ENCODE measurements around the gene TGFBR3L. TPM values are rescaled to one million over a fixed set of nuclear protein-coding genes. Genes with fewer than 3 reads are reported as not detected.

Gene TGFBR3L
- total RNA-seq, 1 donor from 2014 or later, result 1.8 TPM

GRCh38 chr19:7925171-7925851 is 10.7 kb downstream of the TGFBR3L start:
- no peaks in the 10 kb centered on the region for H3K27me3 ChIP-seq
- peaks cover 13% of the 10 kb centered on the region for H3K27me3 Mint-ChIP-seq (ENCODE audit: insufficient read depth, low read depth)
- H3K9me3 ChIP-seq (ENCODE audit: low read depth), result no peaks in the 10 kb centered on the region
- no peak overlapping the region for H3K27ac ChIP-seq
- H2AFZ ChIP-seq (replicated peaks), result no peak overlapping the region
- H3K4me2 ChIP-seq, result peak overlapping the region; percentile 84
- peaks cover 4% of the 10 kb centered on the region for H3K4me1 ChIP-seq
- H3K4me3 Mint-ChIP-seq, result peak overlapping the region; percentile 95
- peak; percentile 96 for TF ChIP-seq CTCF (IDR thresholded peaks at IDR 0.05)
- no peak for TF ChIP-seq EZH2phosphoT487 (IDR thresholded peaks at IDR 0.05)
- peaks cover 37% of the 10 kb centered on the region for H3K4me1 Mint-ChIP-seq
- no peak overlapping the region for H3K9ac ChIP-seq
- H4K20me1 ChIP-seq (ENCODE audit: low read depth), result peaks cover 66% of the 10 kb centered on the region
- peak; percentile 96 for DNase-seq (ENCODE audit: low spot score)
- peak overlapping the region; percentile 97 for H3K27ac Mint-ChIP-seq
- peaks cover 7% of the 10 kb centered on the region for H3K36me3 Mint-ChIP-seq
- peaks cover 51% of the 10 kb centered on the region for H3F3A ChIP-seq (ENCODE audit: low read depth)
- peaks cover 8% of the 10 kb centered on the region for H3K79me2 ChIP-seq (ENCODE audit: low read depth)
- H3K9me3 Mint-ChIP-seq, result no peaks in the 10 kb centered on the region
- H3K4me3 ChIP-seq, result peak overlapping the region; percentile 60
- H3K36me3 ChIP-seq, result no peaks in the 10 kb centered on the region

- DNase-seq (ENCODE audit: low spot score), result peak; percentile 91
- Histone ChIP-seq H3F3A (ENCODE audit: low read depth) (peaks cover 45% of the 10 kb centered on the region), H2AFZ (replicated peaks) (no peak within 1 kb of the TSS), H3K9ac (no peak within 1 kb of the TSS), H3K9me3 (ENCODE audit: low read depth) (no peaks in the 10 kb centered on the region), H3K4me1 (peaks cover 4% of the 10 kb centered on the region), H3K36me3 (no peaks in the 10 kb centered on the region), H3K27me3 (no peaks in the 10 kb centered on the region), H3K79me2 (ENCODE audit: low read depth) (peaks cover 8% of the 10 kb centered on the region), H3K27ac (no peak within 1 kb of the TSS), H4K20me1 (ENCODE audit: low read depth) (peaks cover 61% of the 10 kb centered on the region), H3K4me2 (peak within 1 kb of the TSS; percentile 84), H3K4me3 (peak within 1 kb of the TSS; percentile 60)
- Mint-ChIP-seq H3K27me3 (ENCODE audit: insufficient read depth, low read depth) (peaks cover 13% of the 10 kb centered on the region), H3K4me3 (peak within 1 kb of the TSS; percentile 95), H3K9me3 (no peaks in the 10 kb centered on the region), H3K27ac (peak within 1 kb of the TSS; percentile 97), H3K4me1 (peaks cover 34% of the 10 kb centered on the region), H3K36me3 (peaks cover 7% of the 10 kb centered on the region)
- TF ChIP-seq CTCF (IDR thresholded peaks at IDR 0.05), result no peak
- no peak for TF ChIP-seq EZH2phosphoT487 (IDR thresholded peaks at IDR 0.05)
- no peak for TF ChIP-seq EZH2 (IDR thresholded peaks at IDR 0.05)
Measured at GRCh38 chr19:7926021-7926726, 11.5 kb downstream of the TGFBR3L start, which contains the start of gene CTXN1. Gene CTXN1, minus strand, starts transcription at chr19:7926135. Its CDS starts 597 bp downstream, at chr19:7925538.

- peaks cover 37% of the 10 kb centered on the region for H3F3A ChIP-seq (ENCODE audit: low read depth)
- H3K27ac ChIP-seq, result no peak overlapping the region
- H3K36me3 ChIP-seq, result no peaks in the 10 kb centered on the region
- H3K9me3 Mint-ChIP-seq, result no peaks in the 10 kb centered on the region
- no peak for DNase-seq (ENCODE audit: low spot score)
- no peaks in the 10 kb centered on the region for H3K4me1 ChIP-seq
- H3K79me2 ChIP-seq (ENCODE audit: low read depth), result peaks cover 8% of the 10 kb centered on the region
- H3K4me3 Mint-ChIP-seq, result peak overlapping the region; percentile 89
- H3K27me3 ChIP-seq, result no peaks in the 10 kb centered on the region
- H3K27me3 Mint-ChIP-seq (ENCODE audit: insufficient read depth, low read depth), result peaks cover 12% of the 10 kb centered on the region
- peaks cover 28% of the 10 kb centered on the region for H3K4me1 Mint-ChIP-seq
- peak overlapping the region; percentile 60 for H3K4me3 ChIP-seq
- TF ChIP-seq EZH2phosphoT487 (IDR thresholded peaks at IDR 0.05) (no peak), EZH2 (IDR thresholded peaks at IDR 0.05) (no peak), CTCF (IDR thresholded peaks at IDR 0.05) (no peak)
- H2AFZ ChIP-seq (replicated peaks), result no peak overlapping the region
- H3K27ac Mint-ChIP-seq, result peak overlapping the region; percentile 87
- H3K9ac ChIP-seq, result no peak overlapping the region
- peaks cover 7% of the 10 kb centered on the region for H3K36me3 Mint-ChIP-seq
- no peaks in the 10 kb centered on the region for H3K9me3 ChIP-seq (ENCODE audit: low read depth)
- peak overlapping the region; percentile 77 for H3K4me2 ChIP-seq
- H4K20me1 ChIP-seq (ENCODE audit: low read depth), result peaks cover 53% of the 10 kb centered on the region
Measured at GRCh38 chr19:7926727-7927604, 12.3 kb downstream of the TGFBR3L start.

Data from neural progenitor cell (in vitro differentiated cells).